ENCODE results near the gene STAG2.

Gene STAG2

DNA sequence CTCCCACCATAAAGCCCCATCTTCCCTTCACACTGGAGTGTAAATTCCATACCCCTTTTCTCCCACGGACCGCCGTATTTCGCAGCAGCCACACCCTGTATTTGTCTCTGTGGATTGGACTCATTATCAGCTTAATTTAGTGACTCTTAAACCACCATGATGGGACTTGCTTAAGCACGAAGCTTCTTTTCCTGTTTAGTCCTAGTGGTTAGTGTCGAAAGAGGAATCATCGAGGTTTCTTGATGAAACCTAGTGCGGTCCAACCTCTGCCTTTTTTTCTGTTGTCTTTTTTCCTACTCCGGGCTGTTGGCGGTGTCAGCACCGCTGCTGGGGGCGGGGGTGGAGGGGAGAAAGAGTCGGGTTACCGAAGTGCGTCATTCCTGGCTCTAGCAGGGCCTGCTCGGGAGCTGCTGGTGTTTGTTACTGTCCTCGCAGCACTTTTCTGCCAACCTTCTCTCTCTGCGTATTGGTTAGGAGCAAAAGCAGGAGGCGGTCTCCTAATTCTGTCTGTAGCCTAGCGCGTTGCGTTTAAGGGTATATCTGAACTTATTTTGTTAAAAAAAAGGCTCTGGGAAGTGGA is 1.4 kb downstream of the STAG2 start:
- no peaks in the 10 kb centered on the region for H3K27me3 ChIP-seq (ENCODE audit: insufficient read depth, poor library complexity, severe bottlenecking)
- TF ChIP-seq SPI1 (IDR thresholded peaks at IDR 0.05; ENCODE audit: borderline replicate concordance, low read depth) (no peak; the same call in 1 of the 2 replicates), POLR2AphosphoS5 (IDR thresholded peaks at IDR 0.05; ENCODE audit: low read depth) (peak; percentile 60), GABPA (IDR thresholded peaks at IDR 0.05; ENCODE audit: low read depth) (no peak)
- TF ChIP-seq, protein P1, sequence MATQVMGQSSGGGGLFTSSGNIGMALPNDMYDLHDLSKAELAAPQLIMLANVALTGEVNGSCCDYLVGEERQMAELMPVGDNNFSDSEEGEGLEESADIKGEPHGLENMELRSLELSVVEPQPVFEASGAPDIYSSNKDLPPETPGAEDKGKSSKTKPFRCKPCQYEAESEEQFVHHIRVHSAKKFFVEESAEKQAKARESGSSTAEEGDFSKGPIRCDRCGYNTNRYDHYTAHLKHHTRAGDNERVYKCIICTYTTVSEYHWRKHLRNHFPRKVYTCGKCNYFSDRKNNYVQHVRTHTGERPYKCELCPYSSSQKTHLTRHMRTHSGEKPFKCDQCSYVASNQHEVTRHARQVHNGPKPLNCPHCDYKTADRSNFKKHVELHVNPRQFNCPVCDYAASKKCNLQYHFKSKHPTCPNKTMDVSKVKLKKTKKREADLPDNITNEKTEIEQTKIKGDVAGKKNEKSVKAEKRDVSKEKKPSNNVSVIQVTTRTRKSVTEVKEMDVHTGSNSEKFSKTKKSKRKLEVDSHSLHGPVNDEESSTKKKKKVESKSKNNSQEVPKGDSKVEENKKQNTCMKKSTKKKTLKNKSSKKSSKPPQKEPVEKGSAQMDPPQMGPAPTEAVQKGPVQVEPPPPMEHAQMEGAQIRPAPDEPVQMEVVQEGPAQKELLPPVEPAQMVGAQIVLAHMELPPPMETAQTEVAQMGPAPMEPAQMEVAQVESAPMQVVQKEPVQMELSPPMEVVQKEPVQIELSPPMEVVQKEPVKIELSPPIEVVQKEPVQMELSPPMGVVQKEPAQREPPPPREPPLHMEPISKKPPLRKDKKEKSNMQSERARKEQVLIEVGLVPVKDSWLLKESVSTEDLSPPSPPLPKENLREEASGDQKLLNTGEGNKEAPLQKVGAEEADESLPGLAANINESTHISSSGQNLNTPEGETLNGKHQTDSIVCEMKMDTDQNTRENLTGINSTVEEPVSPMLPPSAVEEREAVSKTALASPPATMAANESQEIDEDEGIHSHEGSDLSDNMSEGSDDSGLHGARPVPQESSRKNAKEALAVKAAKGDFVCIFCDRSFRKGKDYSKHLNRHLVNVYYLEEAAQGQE (IDR thresholded peaks at IDR 0.05; ENCODE audit: insufficient replicate concordance, low read depth): peak; percentile 23
- TF ChIP-seq, protein P2, sequence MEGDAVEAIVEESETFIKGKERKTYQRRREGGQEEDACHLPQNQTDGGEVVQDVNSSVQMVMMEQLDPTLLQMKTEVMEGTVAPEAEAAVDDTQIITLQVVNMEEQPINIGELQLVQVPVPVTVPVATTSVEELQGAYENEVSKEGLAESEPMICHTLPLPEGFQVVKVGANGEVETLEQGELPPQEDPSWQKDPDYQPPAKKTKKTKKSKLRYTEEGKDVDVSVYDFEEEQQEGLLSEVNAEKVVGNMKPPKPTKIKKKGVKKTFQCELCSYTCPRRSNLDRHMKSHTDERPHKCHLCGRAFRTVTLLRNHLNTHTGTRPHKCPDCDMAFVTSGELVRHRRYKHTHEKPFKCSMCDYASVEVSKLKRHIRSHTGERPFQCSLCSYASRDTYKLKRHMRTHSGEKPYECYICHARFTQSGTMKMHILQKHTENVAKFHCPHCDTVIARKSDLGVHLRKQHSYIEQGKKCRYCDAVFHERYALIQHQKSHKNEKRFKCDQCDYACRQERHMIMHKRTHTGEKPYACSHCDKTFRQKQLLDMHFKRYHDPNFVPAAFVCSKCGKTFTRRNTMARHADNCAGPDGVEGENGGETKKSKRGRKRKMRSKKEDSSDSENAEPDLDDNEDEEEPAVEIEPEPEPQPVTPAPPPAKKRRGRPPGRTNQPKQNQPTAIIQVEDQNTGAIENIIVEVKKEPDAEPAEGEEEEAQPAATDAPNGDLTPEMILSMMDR (IDR thresholded peaks at IDR 0.05; ENCODE audit: insufficient read depth, low read length): no peak
- peak overlapping the region; percentile 42 for H3K4me3 ChIP-seq (replicated peaks; ENCODE audit: insufficient read depth, low read length)
- DNase-seq (ENCODE audit: low read depth in 1 of 2, low spot score in 1 of 2): peak; percentile 52 to 93
- H3K27ac ChIP-seq (replicated peaks): peak overlapping the region; percentile 98

DNA sequence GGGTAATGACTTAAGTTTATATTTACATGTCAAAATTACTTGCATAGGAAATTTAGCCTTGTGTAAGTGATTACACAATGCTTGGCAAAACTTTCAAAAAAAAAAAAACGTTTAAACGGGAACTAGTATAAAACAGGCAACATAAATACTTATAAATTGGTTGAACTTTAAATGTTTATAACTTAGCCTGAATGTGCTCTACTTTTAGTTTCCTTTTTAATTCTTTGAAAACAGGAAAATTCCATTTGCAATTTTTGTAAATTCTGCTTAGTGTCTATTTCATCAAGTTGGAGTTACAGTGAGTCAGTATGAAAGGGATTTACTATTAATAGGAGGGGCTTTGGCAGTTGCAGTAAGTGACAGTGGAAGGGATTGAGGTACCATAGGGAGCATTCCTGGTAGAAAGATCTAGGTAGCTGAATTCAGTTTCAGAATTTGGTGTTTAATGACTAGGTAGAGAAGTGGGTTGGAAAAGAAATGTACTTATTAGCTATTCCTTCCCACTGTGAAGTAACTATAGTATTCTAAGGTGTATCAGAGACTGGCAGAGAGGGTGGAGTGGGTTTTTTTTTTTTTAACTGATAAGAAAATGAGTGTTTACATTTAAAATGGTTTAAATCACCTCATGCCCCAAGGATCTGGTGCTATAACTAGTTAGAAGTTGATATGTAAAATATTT is 2.8 kb downstream of the STAG2 start:
- no peak for DNase-seq (ENCODE audit: low read depth in 1 of 2, low spot score in 1 of 2)
- TF ChIP-seq, protein P2 (IDR thresholded peaks at IDR 0.05; ENCODE audit: insufficient read depth, low read length): no peak
- TF ChIP-seq SPI1 (IDR thresholded peaks at IDR 0.05; ENCODE audit: borderline replicate concordance, low read depth) (no peak), POLR2AphosphoS5 (IDR thresholded peaks at IDR 0.05; ENCODE audit: low read depth) (no peak), GABPA (IDR thresholded peaks at IDR 0.05; ENCODE audit: low read depth) (no peak)
- TF ChIP-seq, protein P1 (IDR thresholded peaks at IDR 0.05; ENCODE audit: insufficient replicate concordance, low read depth): no peak
- Histone ChIP-seq H3K27me3 (ENCODE audit: insufficient read depth, poor library complexity, severe bottlenecking) (no peaks in the 10 kb centered on the region), H3K27ac (replicated peaks) (peak overlapping the region; percentile 98), H3K4me3 (replicated peaks; ENCODE audit: insufficient read depth, low read length) (peak overlapping the region; percentile 23)

DNA sequence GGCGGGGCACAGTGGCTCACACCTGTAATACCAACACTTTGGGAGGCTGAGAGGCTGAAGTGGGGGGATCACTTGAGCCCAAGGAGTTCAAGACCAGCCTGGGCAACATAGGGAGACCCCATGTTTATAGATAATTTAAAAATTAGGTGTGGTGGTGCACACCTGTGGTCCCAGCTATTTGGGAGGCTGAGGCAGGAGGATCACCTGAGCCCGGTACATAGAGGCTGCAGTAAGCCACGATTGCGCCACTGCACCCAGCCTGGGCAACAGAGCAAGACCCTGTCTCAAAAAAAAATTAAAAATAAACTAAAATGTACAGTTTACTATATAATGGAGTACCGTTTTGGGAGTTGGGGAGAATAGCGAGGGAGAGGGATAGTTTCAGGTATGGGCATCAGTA is 4.2 kb downstream of the STAG2 start:
- TF ChIP-seq SPI1 (IDR thresholded peaks at IDR 0.05; ENCODE audit: borderline replicate concordance, low read depth) (no peak), GABPA (IDR thresholded peaks at IDR 0.05; ENCODE audit: low read depth) (no peak), POLR2AphosphoS5 (IDR thresholded peaks at IDR 0.05; ENCODE audit: low read depth) (no peak)
- TF ChIP-seq, protein P2 (IDR thresholded peaks at IDR 0.05; ENCODE audit: insufficient read depth, low read length): no peak
- TF ChIP-seq, protein P1 (IDR thresholded peaks at IDR 0.05; ENCODE audit: insufficient replicate concordance, low read depth): no peak
- Histone ChIP-seq H3K4me3 (replicated peaks; ENCODE audit: insufficient read depth, low read length) (no peak overlapping the region), H3K27me3 (ENCODE audit: insufficient read depth, poor library complexity, severe bottlenecking) (no peaks in the 10 kb centered on the region), H3K27ac (replicated peaks) (no peak overlapping the region)
- DNase-seq (ENCODE audit: low read depth in 1 of 2, low spot score in 1 of 2): no peak
